H1 (cell line): ENCODE results near the gene TMCC1. TPM values are rescaled to one million over a fixed set of nuclear protein-coding genes. Genes with fewer than 3 reads are reported as not detected.

Experiments used
- CTCF ChIA-PET: fragments of 300-600 bp; sonication (Branson Sonifier 250); formaldehyde crosslinking; loops from one replicate; lab custom pipeline; 2021; ENCODE audit not compliant: partially characterized antibody; lab: Charles Lee
- POLR2A ChIA-PET: fragments of 300-600 bp; sonication (Branson Sonifier 250); formaldehyde crosslinking; loops from one replicate; lab custom pipeline; 2021; ENCODE audit warnings: inconsistent platforms; ENCODE audit not compliant: partially characterized antibody; lab: Charles Lee
- DNase-seq, 2 experiments: peaks; one replicate each; pipeline versions ENCODE4 v3.0.0 to v3.0.0-alpha.2; 2010 to 2022; ENCODE audit warnings: low spot score in 2 of 2, low read depth in 1 of 2, mixed read lengths in 1 of 2
- FAIRE-seq: peaks from 2 replicates; lab custom pipeline; 2011; peaks lifted over from hg19 to GRCh38; lab: Jason Lieb, UNC
- H2AFZ ChIP-seq: 2 replicates; pipeline ENCODE4 v1.8.1; 2012; ENCODE audit warnings: low read length, inconsistent platforms
- H2AK5ac ChIP-seq: 2 replicates; pipeline ENCODE4 v1.6.1; 2013; ENCODE audit warnings: low read depth, low read length
- H2BK120ac ChIP-seq: replicated peaks from 2 replicates; pipeline ENCODE3; 2013; ENCODE audit warnings: low read depth, low read length, inconsistent platforms
- H2BK12ac ChIP-seq: 2 replicates; pipeline ENCODE4 v1.6.1; 2013; ENCODE audit warnings: low read depth, low read length
- H2BK15ac ChIP-seq: 2 replicates; pipeline ENCODE4 v1.6.1; 2013; ENCODE audit warnings: low read length
- H2BK20ac ChIP-seq: 2 replicates; pipeline ENCODE4 v1.6.1; 2013; ENCODE audit warnings: low read length
- H2BK5ac ChIP-seq: 2 replicates; pipeline ENCODE4 v1.6.1; 2013; ENCODE audit warnings: low read depth, low read length
- H3K14ac ChIP-seq: 2 replicates; pipeline ENCODE4 v1.6.1; 2013; ENCODE audit warnings: inconsistent platforms; ENCODE audit not compliant: insufficient read length
- H3K18ac ChIP-seq: 2 replicates; pipeline ENCODE4 v1.6.1; 2013; ENCODE audit warnings: low read length; ENCODE audit errors: extremely low read depth
- H3K23ac ChIP-seq: 2 replicates; pipeline ENCODE4 v1.6.1; 2013; ENCODE audit warnings: inconsistent platforms; ENCODE audit not compliant: insufficient read length
- H3K23me2 ChIP-seq: 2 replicates; pipeline ENCODE4 v1.6.1; 2013; ENCODE audit warnings: low read depth, low read length
- H3K27ac ChIP-seq: 2 replicates; pipeline ENCODE4 v1.6.1; 2011; ENCODE audit warnings: low read depth, low read length, inconsistent platforms
- H3K27me3 ChIP-seq, 4 experiments: replicated peaks in 1 of 4; 1 replicate in 1 of 4; 2 replicates in 3 of 4; pipeline versions ENCODE4 v1.6.1 to v1.8.1; 2011 to 2013; ENCODE audit warnings: low read length in 3 of 4, mild to moderate bottlenecking in 3 of 4, inconsistent platforms in 2 of 4, mixed read lengths in 2 of 4, moderate library complexity in 1 of 4; ENCODE audit not compliant: control insufficient read depth in 3 of 4, insufficient read depth in 3 of 4; ENCODE audit errors: extremely low read depth in 1 of 4
- H3K36me3 ChIP-seq, 4 experiments: 2 replicates each; pipeline versions ENCODE4 v1.6.1 to v1.8.1; 2011 to 2013; ENCODE audit warnings: mild to moderate bottlenecking in 4 of 4, low read length in 3 of 4, moderate library complexity in 2 of 4, control low read depth in 1 of 4, inconsistent platforms in 1 of 4; ENCODE audit not compliant: insufficient read depth in 4 of 4, control insufficient read depth in 2 of 4
- H3K4ac ChIP-seq: replicated peaks from 2 replicates; pipeline ENCODE3; 2013; ENCODE audit warnings: low read length, low read depth, mixed read lengths, inconsistent platforms; ENCODE audit not compliant: insufficient read length
- H3K4me1 ChIP-seq, 4 experiments: replicated peaks in 1 of 4; 1 replicate in 1 of 4; 2 replicates in 3 of 4; pipeline versions ENCODE4 v1.6.1 to v1.8.1; 2011 to 2013; ENCODE audit warnings: low read length in 3 of 4, inconsistent platforms in 2 of 4, mixed read lengths in 1 of 4; ENCODE audit not compliant: insufficient read depth in 4 of 4, control insufficient read depth in 3 of 4
- H3K4me2 ChIP-seq, 2 experiments: 2 replicates each; pipeline versions ENCODE4 v1.6.1 to v1.8.1; 2011 to 2013; ENCODE audit warnings: low read depth in 2 of 2, low read length in 2 of 2, control low read depth in 1 of 2, inconsistent platforms in 1 of 2, mild to moderate bottlenecking in 1 of 2; ENCODE audit not compliant: insufficient read depth in 1 of 2
- H3K4me3 ChIP-seq, 4 experiments: fragments of 200-600, 300-600 bp in 1 of 4; sonication (generic), shearing (Covaris generic), sonication (Bioruptor Twin) in 1 of 4; 2 replicates each; pipeline versions ENCODE4 v1.5.1 to v1.8.1; 2011 to 2016; ENCODE audit warnings: low read length in 4 of 4, low read depth in 3 of 4, control low read depth in 2 of 4, inconsistent platforms in 2 of 4, mild to moderate bottlenecking in 2 of 4, mixed read lengths in 1 of 4, moderate library complexity in 1 of 4; ENCODE audit not compliant: insufficient read depth in 2 of 4; ENCODE audit errors: extremely low read depth in 1 of 4
- H3K56ac ChIP-seq: replicated peaks from 2 replicates; pipeline ENCODE3; 2013; ENCODE audit warnings: low read depth, mild to moderate bottlenecking, mixed read lengths, low read length, inconsistent platforms; ENCODE audit not compliant: insufficient read length
- H3K79me1 ChIP-seq: 2 replicates; pipeline ENCODE4 v1.6.1; 2013; ENCODE audit warnings: low read depth, low read length, control low read depth
- H3K79me2 ChIP-seq, 2 experiments: 2 replicates each; pipeline versions ENCODE4 v1.6.1 to v1.8.1; 2012 to 2013; ENCODE audit warnings: low read length in 2 of 2, mild to moderate bottlenecking in 2 of 2, inconsistent platforms in 1 of 2; ENCODE audit not compliant: insufficient read depth in 2 of 2, control insufficient read depth in 1 of 2
- H3K9ac ChIP-seq, 4 experiments: replicated peaks in 1 of 4; 1 replicate in 1 of 4; 2 replicates in 3 of 4; pipeline versions ENCODE4 v1.6.1 to v1.8.1; 2011 to 2013; ENCODE audit warnings: low read depth in 3 of 4, low read length in 3 of 4, control low read depth in 2 of 4, mild to moderate bottlenecking in 2 of 4, moderate library complexity in 2 of 4, inconsistent platforms in 1 of 4; ENCODE audit errors: extremely low read depth in 1 of 4
- H3K9me3 ChIP-seq, 2 experiments: 2 replicates each; pipeline versions ENCODE4 v1.6.1 to v1.8.1; 2012 to 2013; ENCODE audit warnings: mild to moderate bottlenecking in 2 of 2, moderate library complexity in 2 of 2, control low read depth in 1 of 2, inconsistent platforms in 1 of 2, low read depth in 1 of 2, low read length in 1 of 2, mixed read lengths in 1 of 2; ENCODE audit not compliant: insufficient read depth in 2 of 2
- H4K20me1 ChIP-seq, 2 experiments: replicated peaks in 1 of 2; 2 replicates each; pipeline versions ENCODE3 to v1.8.1; 2011 to 2013; ENCODE audit warnings: inconsistent platforms in 2 of 2, low read length in 2 of 2, mild to moderate bottlenecking in 1 of 2; ENCODE audit not compliant: insufficient read depth in 2 of 2, control insufficient read depth in 1 of 2
- H4K5ac ChIP-seq: 2 replicates; pipeline ENCODE4 v1.6.1; 2013; ENCODE audit warnings: low read length, low read depth, mixed read lengths, inconsistent platforms; ENCODE audit not compliant: insufficient read length
- H4K8ac ChIP-seq: 2 replicates; pipeline ENCODE4 v1.8.0; 2013; ENCODE audit warnings: mild to moderate bottlenecking, moderate library complexity, low read length, inconsistent platforms; ENCODE audit not compliant: insufficient read depth; ENCODE audit errors: extremely low read depth
- H4K91ac ChIP-seq: replicated peaks from 2 replicates; pipeline ENCODE3; 2013; ENCODE audit warnings: low read length, mixed read lengths, inconsistent platforms; ENCODE audit not compliant: insufficient read length
- ATF2 ChIP-seq: IDR thresholded peaks from 2 replicates; pipeline ENCODE4 v1.6.1; 2012; ENCODE audit warnings: low read length, inconsistent platforms
- BCL11A ChIP-seq, 2 experiments: IDR thresholded peaks; one replicate each; pipeline ENCODE4 v1.6.1; 2011; ENCODE audit warnings: low read depth in 2 of 2, low read length in 2 of 2, mild to moderate bottlenecking in 2 of 2
- BRCA1 ChIP-seq: IDR thresholded peaks from 2 replicates; pipeline ENCODE4 v1.6.1; 2012; ENCODE audit warnings: low read depth, low read length, improper control_type of control experiment
- E2F6 ChIP-seq: IDR thresholded peaks from 2 replicates; pipeline ENCODE4 v1.6.1; 2012; ENCODE audit warnings: inconsistent platforms
- GABPA ChIP-seq: IDR thresholded peaks from 2 replicates; pipeline ENCODE4 v1.6.1; 2011; ENCODE audit warnings: mild to moderate bottlenecking, low read length, moderate library complexity, borderline replicate concordance; ENCODE audit not compliant: insufficient read depth
- KDM4A ChIP-seq: IDR thresholded peaks from one replicate; pipeline ENCODE4 v1.7.1; 2012; ENCODE audit warnings: low read depth, mild to moderate bottlenecking, moderate library complexity, low read length, inconsistent platforms; ENCODE audit not compliant: severe bottlenecking
- RAD21 ChIP-seq, 2 experiments: IDR thresholded peaks in 1 of 2; conservative IDR thresholded peaks in 1 of 2; 2 replicates each; pipeline ENCODE4 v1.6.1; 2011; ENCODE audit warnings: low read depth in 2 of 2, low read length in 2 of 2, improper control_type of control experiment in 1 of 2, inconsistent platforms in 1 of 2, mild to moderate bottlenecking in 1 of 2, moderate library complexity in 1 of 2
- SAP30 ChIP-seq: fragments of 300-600 bp; sonication (generic); IDR thresholded peaks from 2 replicates; pipeline ENCODE4 v1.7.1; 2012; ENCODE audit warnings: low read length, moderate library complexity, mild to moderate bottlenecking, inconsistent platforms; ENCODE audit not compliant: insufficient read depth, insufficient replicate concordance
- SP4 ChIP-seq: IDR thresholded peaks from 2 replicates; pipeline ENCODE4 v1.6.1; 2012; ENCODE audit warnings: low read length, inconsistent platforms
- WGBS, 2 experiments: shearing (Covaris generic) in 1 of 2; methylation state at CpG; one replicate each; pipeline versions ENCODE4 v1.1.6 to v1.1.7; 2013 to 2015; ENCODE audit warnings: low lambda C conversion rate in 2 of 2, mixed read lengths in 2 of 2, inconsistent platforms in 1 of 2, low coverage in 1 of 2, missing lambda C conversion rate in 1 of 2; ENCODE audit not compliant: insufficient replicate concordance in 2 of 2, insufficient coverage in 1 of 2, insufficient read length in 1 of 2; ENCODE audit errors: extremely low coverage in 1 of 2, missing lambda C conversion rate in 1 of 2; 5-methylcytosine and 5-hydroxymethylcytosine counted together
- polyA plus RNA-seq, 7 experiments: library from polyadenylated mRNA; depleted of rRNA in 3 of 7; stranded (reverse) in 5 of 7; unstranded in 2 of 7; fragments of >200 nt in 5 of 7; fragments of 200-250 nt in 2 of 7; gene quantifications; 1 replicate in 5 of 7; 2 replicates in 1 of 7; 4 replicates in 1 of 7; pipeline versions ENCODE4 v1.2.1 to v1.2.3, GENCODE V29; 2011 to 2013; ENCODE audit warnings: missing spikeins in 2 of 7, mixed read lengths in 2 of 7
- total RNA-seq: library from RNA; stranded (reverse); fragmentation: NEBNext Ultra II Directional; extraction: Animal tissue kit (Norgen Biotek cat#: 25700); gene quantifications from 2 replicates; pipeline ENCODE4 v1.2.1, GENCODE V29; 2021

TMCC1 gene
- total and polyA plus RNA-seq, 2 of the 8 experiments (the other 6 are each of a cell fraction or from before 2014, with no cell fraction given) = 10.4 to 27.1 TPM

GRCh38 chr3:129617381-129618185 lies 275.9 kb downstream of the TMCC1 start:
- no peak overlapping the region for H3K23ac ChIP-seq
- H3K4me2 ChIP-seq = no peak overlapping the region
- no peak overlapping the region for H4K8ac ChIP-seq
- FAIRE-seq (no peak), DNase-seq (no peak)
- no peak overlapping the region for H4K91ac ChIP-seq
- H2BK15ac ChIP-seq = 0 out of 2 replicates have a peak overlapping the region, but pooled peaks have one; percentile 46
- no peaks in the 10 kb centered on the region for H3K9me3 ChIP-seq
- TF ChIP-seq BRCA1 = no peak
- no peak for TF ChIP-seq RAD21 (IDR thresholded peaks at IDR 0.05 in 1 of 2, conservative IDR thresholded peaks at IDR 0.05 in 1 of 2; ENCODE audit: low read depth in 2 of 2, low read length in 2 of 2)
- TF ChIP-seq BCL11A (IDR thresholded peaks at IDR 0.05; ENCODE audit: low read depth in 2 of 2, low read length in 2 of 2) = no peak
- TF ChIP-seq KDM4A = no peak
- TF ChIP-seq ATF2 = no peak
- no peak for TF ChIP-seq SP4
- no peak for TF ChIP-seq E2F6
- TF ChIP-seq SAP30 = no peak
- TF ChIP-seq GABPA = no peak
- no peak overlapping the region for H2BK120ac ChIP-seq
- no peaks in the 10 kb centered on the region for H4K20me1 ChIP-seq
- no peak overlapping the region for H3K4ac ChIP-seq
- no peak overlapping the region for H2AFZ ChIP-seq
- H2BK20ac ChIP-seq = no peak overlapping the region
- H3K79me1 ChIP-seq = no peaks in the 10 kb centered on the region
- CTCF ChIA-PET = interaction anchor here (0.6 to 1.6 kb wide), 7 partner anchors 9 to 489 kb away, joined by 3 to 8 read pairs (median 4); no protein-coding TSS in a partner anchor
- H3K79me2 ChIP-seq = no peaks in the 10 kb centered on the region
- no peak overlapping the region for H3K14ac ChIP-seq
- no peak overlapping the region for H3K56ac ChIP-seq
- no peaks in the 10 kb centered on the region for H3K23me2 ChIP-seq
- no peaks in the 10 kb centered on the region for H3K36me3 ChIP-seq
- H3K27me3 ChIP-seq = no peaks in the 10 kb centered on the region
- H3K9ac ChIP-seq = no peak overlapping the region
- WGBS, 2 experiments = 87% methylated on average over 12 of the region's 12 CpGs; no CpG with 5 or more reads in 1 of the 2 experiments
- no peak overlapping the region for H2AK5ac ChIP-seq
- no peak overlapping the region for H3K4me3 ChIP-seq
- H2BK12ac ChIP-seq = no peak overlapping the region
- H2BK5ac ChIP-seq = no peak overlapping the region
- no peak overlapping the region for H3K27ac ChIP-seq
- H3K18ac ChIP-seq = no peak overlapping the region
- H4K5ac ChIP-seq = no peak overlapping the region
- POLR2A ChIA-PET = interaction anchor here (1.2 kb wide), 1 partner anchor 12 kb away, joined by 4 read pairs; no protein-coding TSS in a partner anchor
- peaks cover 0 to 13% (median under 1%) of the 10 kb centered on the region in 4 experiments; a peak in 3 of 7 replicates for H3K4me1 ChIP-seq
